Loucy (cell line): ENCODE measurements around the gene TMA16.
A peak's percentile ranks its signal among the peaks of the same experiment; 100 is the strongest.

Experiments
- H2AFZ ChIP-seq: fragments of 200-600 bp; sonication (generic); 2 replicates; pipeline ENCODE4 v1.6.0; 2016; ENCODE audit warnings: antibody characterized with exemption, mild to moderate bottlenecking, low read length, moderate library complexity
- H3F3A ChIP-seq: fragments of 200-600 bp; 2 replicates; pipeline ENCODE4 v1.6.0; 2016; ENCODE audit warnings: antibody characterized with exemption, low read depth, mild to moderate bottlenecking
- H3K27me3 ChIP-seq: fragments of 200-600 bp; sonication (generic); 2 replicates; pipeline ENCODE4 v1.6.1; 2014; ENCODE audit warnings: low read length, mild to moderate bottlenecking; ENCODE audit not compliant: insufficient read depth, poor library complexity, severe bottlenecking
- H3K36me3 ChIP-seq: fragments of 200-600 bp; sonication (generic); 2 replicates; pipeline ENCODE4 v1.6.1; 2016; ENCODE audit warnings: low read length; ENCODE audit not compliant: insufficient read depth
- H3K4me1 ChIP-seq: fragments of 200-600 bp; sonication (generic); 2 replicates; pipeline ENCODE4 v1.5.1; 2014; ENCODE audit warnings: low read length, mild to moderate bottlenecking; ENCODE audit not compliant: insufficient read depth, poor library complexity, severe bottlenecking
- H3K4me2 ChIP-seq: fragments of 200-600 bp; sonication (generic); 2 replicates; pipeline ENCODE4 v1.6.0; 2014; ENCODE audit warnings: antibody characterized with exemption, low read length, low read depth, mild to moderate bottlenecking; ENCODE audit not compliant: poor library complexity, severe bottlenecking
- H3K4me3 ChIP-seq: fragments of 200-600 bp; sonication (generic); 2 replicates; pipeline ENCODE4 v1.5.1; 2014; ENCODE audit warnings: low read length, mild to moderate bottlenecking, mixed read lengths; ENCODE audit not compliant: poor library complexity, severe bottlenecking
- H3K79me2 ChIP-seq: fragments of 200-600 bp; sonication (generic); 2 replicates; pipeline ENCODE4 v1.6.1; 2014; ENCODE audit warnings: low read length; ENCODE audit not compliant: insufficient read depth
- H3K9ac ChIP-seq: fragments of 200-600 bp; sonication (generic); 2 replicates; pipeline ENCODE4 v1.6.0; 2014; ENCODE audit warnings: mild to moderate bottlenecking, low read depth, low read length, moderate library complexity; ENCODE audit not compliant: poor library complexity, severe bottlenecking
- H3K9me2 ChIP-seq: fragments of 200-600 bp; sonication (generic); replicated peaks from 2 replicates; pipeline ENCODE4 v1.6.1; 2016; ENCODE audit warnings: low read depth, low read length, mixed read lengths
- H3K9me3 ChIP-seq: fragments of 200-600 bp; sonication (generic); 2 replicates; pipeline ENCODE4 v1.6.1; 2014; ENCODE audit warnings: mild to moderate bottlenecking, antibody characterized with exemption, low read length, low read depth; ENCODE audit not compliant: insufficient read depth
- H4K20me1 ChIP-seq: fragments of 200-600 bp; sonication (generic); 2 replicates; pipeline ENCODE4 v1.6.0; 2014; ENCODE audit warnings: antibody characterized with exemption, low read length, mild to moderate bottlenecking; ENCODE audit not compliant: insufficient read depth, poor library complexity, severe bottlenecking
- EZH2phosphoT487 ChIP-seq: fragments of 200-600 bp; IDR thresholded peaks from 2 replicates; pipeline ENCODE4 v1.6.1; 2018; ENCODE audit warnings: antibody characterized with exemption, mild to moderate bottlenecking, moderate library complexity, borderline replicate concordance
- TF ChIP-seq, protein P1 (sequence below): fragments of 200-600 bp; sonication (generic); conservative IDR thresholded peaks from 2 replicates; pipeline ENCODE4 v1.5.1; 2014; ENCODE audit warnings: mild to moderate bottlenecking, antibody characterized with exemption, low read length

The TMA16 gene

DNA sequence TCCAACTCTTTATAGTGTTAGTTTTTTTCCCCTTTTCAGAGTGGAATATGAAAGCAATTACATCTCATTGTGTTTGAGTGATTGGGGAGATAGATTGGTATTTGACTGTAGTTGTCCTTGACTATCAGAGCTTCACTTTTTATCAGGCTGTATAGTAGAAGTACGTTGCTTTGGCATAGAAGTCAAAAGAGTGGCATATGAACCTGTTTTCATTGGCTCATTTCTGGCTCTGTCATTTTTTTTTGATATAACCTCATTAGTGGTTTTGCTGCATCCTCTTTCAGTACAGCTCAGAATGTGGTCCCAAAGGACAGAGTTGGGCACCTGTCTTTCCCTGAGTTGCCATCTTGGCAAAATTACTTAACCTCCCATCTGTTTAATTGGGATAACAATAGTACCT is 1.4 kb downstream of the TMA16 start:
- peak overlapping the region; percentile 92 for H3K9ac ChIP-seq
- no peaks in the 10 kb centered on the region for H3K9me3 ChIP-seq
- peak overlapping the region; percentile 93 for H3K4me3 ChIP-seq
- H3K9me2 ChIP-seq: no peaks in the 10 kb centered on the region
- peaks cover 47% of the 10 kb centered on the region for H3K4me1 ChIP-seq
- peaks cover 52% of the 10 kb centered on the region for H4K20me1 ChIP-seq
- H3K27me3 ChIP-seq: no peaks in the 10 kb centered on the region
- TF ChIP-seq, protein P1, sequence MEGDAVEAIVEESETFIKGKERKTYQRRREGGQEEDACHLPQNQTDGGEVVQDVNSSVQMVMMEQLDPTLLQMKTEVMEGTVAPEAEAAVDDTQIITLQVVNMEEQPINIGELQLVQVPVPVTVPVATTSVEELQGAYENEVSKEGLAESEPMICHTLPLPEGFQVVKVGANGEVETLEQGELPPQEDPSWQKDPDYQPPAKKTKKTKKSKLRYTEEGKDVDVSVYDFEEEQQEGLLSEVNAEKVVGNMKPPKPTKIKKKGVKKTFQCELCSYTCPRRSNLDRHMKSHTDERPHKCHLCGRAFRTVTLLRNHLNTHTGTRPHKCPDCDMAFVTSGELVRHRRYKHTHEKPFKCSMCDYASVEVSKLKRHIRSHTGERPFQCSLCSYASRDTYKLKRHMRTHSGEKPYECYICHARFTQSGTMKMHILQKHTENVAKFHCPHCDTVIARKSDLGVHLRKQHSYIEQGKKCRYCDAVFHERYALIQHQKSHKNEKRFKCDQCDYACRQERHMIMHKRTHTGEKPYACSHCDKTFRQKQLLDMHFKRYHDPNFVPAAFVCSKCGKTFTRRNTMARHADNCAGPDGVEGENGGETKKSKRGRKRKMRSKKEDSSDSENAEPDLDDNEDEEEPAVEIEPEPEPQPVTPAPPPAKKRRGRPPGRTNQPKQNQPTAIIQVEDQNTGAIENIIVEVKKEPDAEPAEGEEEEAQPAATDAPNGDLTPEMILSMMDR: no peak
- H3K36me3 ChIP-seq: no peaks in the 10 kb centered on the region
- no peaks in the 10 kb centered on the region for H3F3A ChIP-seq
- peaks cover 69% of the 10 kb centered on the region for H3K79me2 ChIP-seq
- H3K4me2 ChIP-seq: peak overlapping the region; percentile 99
- no peak overlapping the region for H2AFZ ChIP-seq

DNA sequence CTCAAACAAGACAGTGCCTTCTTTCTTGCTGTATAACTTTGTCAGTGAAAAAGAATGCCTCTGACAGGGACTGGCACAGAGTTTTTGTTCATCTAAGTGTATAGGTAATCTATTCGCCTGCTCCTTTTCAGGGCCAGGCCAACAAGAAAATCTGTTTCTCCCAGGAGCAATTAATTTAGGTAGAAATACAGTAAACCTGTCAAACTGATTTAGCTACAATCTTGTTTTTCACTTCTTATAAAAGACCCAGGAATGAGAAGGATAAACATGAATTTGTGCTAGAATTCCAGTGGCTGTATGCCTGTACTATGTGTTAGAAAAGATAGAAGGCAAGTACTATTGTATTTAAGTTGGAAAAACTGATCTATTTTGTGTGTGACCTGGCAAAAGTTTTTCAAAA is 6.1 kb downstream of the TMA16 start:
- H3K4me1 ChIP-seq: peaks cover 65% of the 10 kb centered on the region
- TF ChIP-seq, protein P1: no peak
- no peak for TF ChIP-seq EZH2phosphoT487
- no peak overlapping the region for H2AFZ ChIP-seq
- H3K36me3 ChIP-seq: no peaks in the 10 kb centered on the region
- no peak overlapping the region for H3K9ac ChIP-seq
- no peaks in the 10 kb centered on the region for H3K9me3 ChIP-seq
- H3K9me2 ChIP-seq: no peaks in the 10 kb centered on the region
- peak overlapping the region; percentile 53 for H3K4me2 ChIP-seq
- H4K20me1 ChIP-seq: peaks cover 92% of the 10 kb centered on the region
- H3K79me2 ChIP-seq: peaks cover 96% of the 10 kb centered on the region
- H3K4me3 ChIP-seq: peak overlapping the region; percentile 10
- no peaks in the 10 kb centered on the region for H3F3A ChIP-seq
- no peaks in the 10 kb centered on the region for H3K27me3 ChIP-seq

GRCh38 chr4:163505374-163505773 is 10.9 kb downstream of the TMA16 start:
- peaks cover 33% of the 10 kb centered on the region for H3K36me3 ChIP-seq
- H3K4me1 ChIP-seq: peaks cover 40% of the 10 kb centered on the region
- peak overlapping the region; percentile 20 for H3K4me2 ChIP-seq
- H4K20me1 ChIP-seq: peaks cover 85% of the 10 kb centered on the region
- no peaks in the 10 kb centered on the region for H3K9me2 ChIP-seq
- H3K9ac ChIP-seq: no peak overlapping the region
- H3K79me2 ChIP-seq: peaks cover 85% of the 10 kb centered on the region
- no peaks in the 10 kb centered on the region for H3K9me3 ChIP-seq
- TF ChIP-seq, protein P1: no peak
- no peak for TF ChIP-seq EZH2phosphoT487
- H2AFZ ChIP-seq: no peak overlapping the region
- no peaks in the 10 kb centered on the region for H3F3A ChIP-seq
- H3K4me3 ChIP-seq: no peak overlapping the region
- no peaks in the 10 kb centered on the region for H3K27me3 ChIP-seq
